Fibroblast of villous mesenchyme (primary cell): ENCODE measurements around the gene CFAP20. TPM values are rescaled to one million over a fixed set of nuclear protein-coding genes. Genes with fewer than 3 reads are reported as not detected.

Experiments used
- DNase-seq: peaks from one replicate; pipeline ENCODE4 v3.0.0-alpha.2; 2010; ENCODE audit warnings: low read depth
- H3K4me3 ChIP-seq: 2 replicates; pipeline ENCODE4 v1.5.1; 2011; ENCODE audit warnings: low read depth, mild to moderate bottlenecking, low read length
- total RNA-seq: library from RNA; depleted of rRNA; stranded (reverse); fragments of >200 nt; gene quantifications from 2 replicates; pipeline ENCODE4 v1.2.3, GENCODE V29; 2012
- TF ChIP-seq, protein P1 (sequence below): IDR thresholded peaks from 2 replicates; pipeline ENCODE4 v1.5.1; 2012; ENCODE audit warnings: low read depth, mild to moderate bottlenecking, low read length; ENCODE audit not compliant: insufficient read depth

Gene CFAP20
- total RNA-seq, 1 donor = 34.5 TPM

DNA sequence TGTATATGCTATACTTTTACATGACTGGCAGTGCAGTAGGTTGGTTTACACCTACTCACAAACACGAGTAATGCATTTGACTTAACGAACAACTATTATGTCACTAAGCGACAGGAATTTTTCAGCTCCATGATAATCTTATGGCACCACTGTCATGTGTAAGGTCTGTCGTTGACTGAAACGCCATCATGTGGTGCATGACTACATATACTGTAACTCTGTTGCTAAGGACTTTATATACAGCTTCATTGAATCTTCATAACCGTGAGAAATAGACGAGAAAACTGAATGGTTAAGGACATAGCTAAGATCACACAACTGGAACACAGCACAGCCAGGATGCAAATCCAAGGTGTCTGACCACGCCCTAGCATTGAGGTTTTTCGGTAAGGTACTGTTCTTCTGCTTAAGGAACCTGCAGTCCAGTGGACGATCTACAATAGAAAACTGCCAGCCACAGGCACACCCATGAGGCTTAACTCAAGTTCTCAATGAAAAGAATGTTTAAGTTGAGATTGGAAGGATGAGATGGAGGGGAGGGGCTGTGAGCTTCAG is 3.3 kb downstream of the CFAP20 start:
- no peak overlapping the region for H3K4me3 ChIP-seq
- peak; percentile 35 for DNase-seq
- TF ChIP-seq, protein P1, sequence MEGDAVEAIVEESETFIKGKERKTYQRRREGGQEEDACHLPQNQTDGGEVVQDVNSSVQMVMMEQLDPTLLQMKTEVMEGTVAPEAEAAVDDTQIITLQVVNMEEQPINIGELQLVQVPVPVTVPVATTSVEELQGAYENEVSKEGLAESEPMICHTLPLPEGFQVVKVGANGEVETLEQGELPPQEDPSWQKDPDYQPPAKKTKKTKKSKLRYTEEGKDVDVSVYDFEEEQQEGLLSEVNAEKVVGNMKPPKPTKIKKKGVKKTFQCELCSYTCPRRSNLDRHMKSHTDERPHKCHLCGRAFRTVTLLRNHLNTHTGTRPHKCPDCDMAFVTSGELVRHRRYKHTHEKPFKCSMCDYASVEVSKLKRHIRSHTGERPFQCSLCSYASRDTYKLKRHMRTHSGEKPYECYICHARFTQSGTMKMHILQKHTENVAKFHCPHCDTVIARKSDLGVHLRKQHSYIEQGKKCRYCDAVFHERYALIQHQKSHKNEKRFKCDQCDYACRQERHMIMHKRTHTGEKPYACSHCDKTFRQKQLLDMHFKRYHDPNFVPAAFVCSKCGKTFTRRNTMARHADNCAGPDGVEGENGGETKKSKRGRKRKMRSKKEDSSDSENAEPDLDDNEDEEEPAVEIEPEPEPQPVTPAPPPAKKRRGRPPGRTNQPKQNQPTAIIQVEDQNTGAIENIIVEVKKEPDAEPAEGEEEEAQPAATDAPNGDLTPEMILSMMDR = peak; percentile 12

DNA sequence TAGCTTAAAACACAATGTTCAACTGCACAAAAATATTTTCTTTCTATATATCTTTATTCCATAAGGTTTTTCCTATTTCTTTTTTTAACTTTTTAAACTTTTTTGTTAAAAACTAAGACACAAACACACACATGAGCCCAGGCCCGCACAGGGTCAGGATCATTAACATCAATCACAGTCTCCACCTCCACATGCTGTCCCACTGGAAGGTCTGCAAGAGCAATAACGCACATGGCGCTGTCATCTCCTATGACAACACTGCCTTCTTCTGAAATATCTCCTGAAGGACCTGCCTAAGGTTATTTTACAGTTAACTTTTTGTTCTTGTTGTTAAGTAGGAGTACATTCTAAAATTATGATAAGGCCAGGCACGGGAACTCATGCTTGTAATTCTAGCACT is 4.1 kb downstream of the CFAP20 start:
- TF ChIP-seq, protein P1 = no peak
- no peak for DNase-seq
- H3K4me3 ChIP-seq = no peak overlapping the region

- TF ChIP-seq, protein P1 = no peak
- DNase-seq = no peak
These were observed 4.6 kb downstream of the CFAP20 start for GRCh38 chr16:58124601-58124915.

DNA sequence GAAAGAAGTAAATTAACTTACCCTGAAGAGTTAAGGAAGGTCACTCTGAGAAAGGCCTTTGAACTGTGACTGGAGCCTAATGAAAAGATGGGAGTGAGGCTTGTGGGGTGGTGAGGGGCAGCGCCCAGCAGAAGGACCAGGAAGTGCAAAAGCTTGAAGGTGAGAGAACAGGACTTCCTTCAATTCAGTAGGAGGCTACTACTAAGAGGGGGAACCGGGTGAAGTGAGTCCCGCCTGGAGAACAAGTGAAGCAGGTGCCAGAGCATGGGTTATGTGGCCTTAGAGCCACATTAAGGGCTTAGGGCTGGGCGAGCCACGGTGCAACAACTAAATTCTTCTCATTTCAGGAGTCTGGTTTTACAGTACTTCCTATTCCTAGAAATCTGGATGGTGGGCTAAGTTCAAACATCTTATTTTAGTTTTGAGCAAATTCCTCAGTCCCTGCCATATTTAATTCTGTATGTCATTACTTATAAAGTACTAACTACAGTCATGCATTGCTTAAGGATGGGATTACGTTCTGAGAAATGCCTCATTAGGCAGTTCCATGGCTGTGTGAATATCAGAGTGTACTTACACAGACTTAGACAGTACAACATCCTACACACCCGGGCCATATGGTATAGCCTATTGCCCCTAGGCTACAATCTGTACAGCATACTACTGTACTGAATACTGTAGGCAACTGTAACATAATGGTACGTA is 5.1 kb downstream of the CFAP20 start:
- TF ChIP-seq, protein P1 = no peak
- H3K4me3 ChIP-seq = no peak overlapping the region
- no peak for DNase-seq

More at GRCh38 chr16:58124601-58124915, 4.6 kb downstream of the CFAP20 start:
- no peak overlapping the region for H3K4me3 ChIP-seq

- no peak overlapping the region for H3K4me3 ChIP-seq
- TF ChIP-seq, protein P1 = no peak
- no peak for DNase-seq
These were observed 8.0 kb downstream of the CFAP20 start for GRCh38 chr16:58121132-58121531.

DNA sequence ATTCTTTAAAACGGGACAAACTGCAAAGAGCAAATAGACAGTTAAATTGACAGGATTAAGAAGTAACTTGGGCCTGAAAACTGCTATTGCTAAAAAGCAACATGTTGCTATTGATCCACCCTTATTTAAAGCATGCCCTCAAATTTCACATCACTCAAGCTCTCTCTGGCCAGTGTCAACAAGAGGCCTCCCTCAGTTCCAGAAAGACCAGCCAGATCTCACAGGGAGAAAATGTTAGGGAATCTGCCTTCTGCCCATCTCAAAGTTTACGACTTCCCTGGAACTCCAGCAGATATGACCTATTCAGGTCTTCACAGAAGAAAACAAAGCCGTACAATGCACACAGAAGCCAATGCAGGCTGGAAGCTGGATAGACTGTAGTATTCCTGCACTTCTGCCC is 8.9 kb downstream of the CFAP20 start:
- no peak overlapping the region for H3K4me3 ChIP-seq
- TF ChIP-seq, protein P1 = no peak
- peak; percentile 55 for DNase-seq

DNA sequence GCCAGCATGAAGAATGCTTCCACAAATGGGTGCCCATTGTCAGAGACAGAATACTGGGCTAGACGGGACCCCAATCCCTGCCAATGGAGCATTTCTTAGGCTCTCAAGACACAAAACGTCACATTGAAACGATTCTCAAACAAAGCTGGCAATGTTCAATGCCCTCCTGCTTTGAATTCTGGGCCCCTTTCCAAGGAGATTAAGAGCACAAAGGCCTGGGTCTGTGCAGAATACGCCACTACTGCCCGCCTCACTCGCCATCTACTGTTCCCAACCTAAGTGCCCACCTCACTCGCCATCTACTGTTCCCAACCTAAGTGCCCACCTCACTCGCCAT is 9.7 kb downstream of the CFAP20 start:
- no peak overlapping the region for H3K4me3 ChIP-seq
- no peak for DNase-seq
- TF ChIP-seq, protein P1 = no peak
